MM.1S (cell line): ENCODE results near the gene NUP160.

ENCODE experiments used
- DNase-seq: peaks from one replicate; pipeline ENCODE4 v3.0.0-alpha.2; 2015
- H2AFZ ChIP-seq: fragments of 300-600 bp; sonication (generic); 2 replicates; pipeline ENCODE4 v1.6.0; 2016; ENCODE audit warnings: antibody characterized with exemption, low read length
- H3F3A ChIP-seq: fragments of 300-600 bp; sonication (generic); 2 replicates; pipeline ENCODE4 v1.6.1; 2016; ENCODE audit warnings: mild to moderate bottlenecking, antibody characterized with exemption, low read length, moderate library complexity, mixed read lengths; ENCODE audit not compliant: insufficient read depth
- H3K27ac ChIP-seq: fragments of 300-600 bp; sonication (generic); 2 replicates; pipeline ENCODE4 v1.5.1; 2016; ENCODE audit warnings: mild to moderate bottlenecking, low read length
- H3K27me3 ChIP-seq: fragments of 300-600 bp; sonication (generic); replicated peaks from 2 replicates; pipeline ENCODE4 v1.6.0; 2016; ENCODE audit warnings: low read length; ENCODE audit not compliant: insufficient read depth
- H3K36me3 ChIP-seq: fragments of 300-600 bp; sonication (generic); replicated peaks from 2 replicates; pipeline ENCODE4 v1.6.1; 2016; ENCODE audit warnings: mild to moderate bottlenecking, low read length, mixed read lengths; ENCODE audit not compliant: insufficient read depth
- H3K4me1 ChIP-seq: fragments of 300-600 bp; sonication (generic); 2 replicates; pipeline ENCODE4 v1.6.1; 2016; ENCODE audit warnings: low read length, mixed read lengths
- H3K4me2 ChIP-seq: fragments of 300-600 bp; sonication (generic); 2 replicates; pipeline ENCODE4 v1.6.0; 2016; ENCODE audit warnings: low read depth, low read length
- H3K4me3 ChIP-seq: fragments of 300-600 bp; sonication (generic); 2 replicates; pipeline ENCODE4 v1.5.1; 2016; ENCODE audit warnings: low read length, mixed read lengths
- H3K79me2 ChIP-seq: fragments of 300-600 bp; sonication (generic); 2 replicates; pipeline ENCODE4 v1.6.1; 2016; ENCODE audit warnings: mixed run types, low read length, mixed read lengths
- H3K9ac ChIP-seq: fragments of 300-600 bp; sonication (generic); 2 replicates; pipeline ENCODE4 v1.6.1; 2016; ENCODE audit warnings: low read length, mixed read lengths
- H3K9me2 ChIP-seq: fragments of 300-600 bp; sonication (generic); replicated peaks from 2 replicates; pipeline ENCODE4 v1.6.1; 2016; ENCODE audit warnings: mild to moderate bottlenecking, low read length, mixed read lengths; ENCODE audit not compliant: insufficient read depth
- H3K9me3 ChIP-seq: fragments of 300-600 bp; sonication (generic); replicated peaks from 2 replicates; pipeline ENCODE4 v1.6.1; 2016; ENCODE audit warnings: mild to moderate bottlenecking, low read length, mixed read lengths; ENCODE audit not compliant: insufficient read depth
- H4K20me1 ChIP-seq: fragments of 300-600 bp; sonication (generic); 2 replicates; pipeline ENCODE4 v1.6.1; 2016; ENCODE audit warnings: mild to moderate bottlenecking, low read length, moderate library complexity, mixed read lengths; ENCODE audit not compliant: insufficient read depth
- EZH2 ChIP-seq: fragments of 300-600 bp; sonication (generic); optimal IDR thresholded peaks from 2 replicates; pipeline ENCODE3; 2017; ENCODE audit warnings: low read depth, mild to moderate bottlenecking, antibody characterized with exemption, low read length, mixed read lengths
- EZH2phosphoT487 ChIP-seq: fragments of 300-600 bp; sonication (generic); IDR thresholded peaks from 2 replicates; pipeline ENCODE4 v1.6.1; 2018; ENCODE audit warnings: antibody characterized with exemption, low read length
- TF ChIP-seq, protein P1 (sequence below): fragments of 300-600 bp; sonication (generic); IDR thresholded peaks from 2 replicates; pipeline ENCODE4 v1.5.1; 2016; ENCODE audit warnings: antibody characterized with exemption, low read length, mixed read lengths

The NUP160 gene

DNA sequence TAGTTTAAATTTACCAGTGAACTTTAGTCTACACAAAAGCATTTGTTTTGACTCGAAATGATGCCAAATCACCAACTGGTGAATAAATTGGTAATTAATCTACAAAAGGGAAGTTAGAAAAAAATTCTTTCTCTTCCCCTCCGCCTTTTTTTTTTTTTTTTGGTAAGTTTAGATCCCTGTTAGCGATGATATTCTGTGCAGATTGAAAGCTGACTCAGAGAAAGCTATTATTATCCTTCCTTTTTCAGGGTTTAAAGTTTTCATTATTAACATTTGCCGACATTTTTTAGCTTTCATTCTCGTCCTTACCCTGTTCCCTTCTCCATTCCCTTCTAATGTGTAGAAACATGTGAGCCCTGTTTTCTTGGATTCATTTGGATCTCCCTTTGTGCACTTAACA lies 16.8 kb upstream of the NUP160 start:
- Histone ChIP-seq H3K9me2 (no peaks in the 10 kb centered on the region), H3K9me3 (no peaks in the 10 kb centered on the region), H3K9ac (no peak overlapping the region), H3K27ac (no peak overlapping the region), H3K79me2 (no peaks in the 10 kb centered on the region), H3K4me3 (peak overlapping the region; percentile 41; the same call in 1 of the 2 replicates), H3K27me3 (peaks cover 15% of the 10 kb centered on the region; the same call in 1 of the 2 replicates), H3K4me1 (peaks cover 10% of the 10 kb centered on the region; the same call in 1 of the 2 replicates), H2AFZ (no peak overlapping the region), H3F3A (peaks cover 6% of the 10 kb centered on the region), H3K4me2 (peak overlapping the region; percentile 45), H4K20me1 (no peaks in the 10 kb centered on the region), H3K36me3 (no peaks in the 10 kb centered on the region)
- no peak for DNase-seq
- no peak for TF ChIP-seq EZH2phosphoT487
- TF ChIP-seq, protein P1, sequence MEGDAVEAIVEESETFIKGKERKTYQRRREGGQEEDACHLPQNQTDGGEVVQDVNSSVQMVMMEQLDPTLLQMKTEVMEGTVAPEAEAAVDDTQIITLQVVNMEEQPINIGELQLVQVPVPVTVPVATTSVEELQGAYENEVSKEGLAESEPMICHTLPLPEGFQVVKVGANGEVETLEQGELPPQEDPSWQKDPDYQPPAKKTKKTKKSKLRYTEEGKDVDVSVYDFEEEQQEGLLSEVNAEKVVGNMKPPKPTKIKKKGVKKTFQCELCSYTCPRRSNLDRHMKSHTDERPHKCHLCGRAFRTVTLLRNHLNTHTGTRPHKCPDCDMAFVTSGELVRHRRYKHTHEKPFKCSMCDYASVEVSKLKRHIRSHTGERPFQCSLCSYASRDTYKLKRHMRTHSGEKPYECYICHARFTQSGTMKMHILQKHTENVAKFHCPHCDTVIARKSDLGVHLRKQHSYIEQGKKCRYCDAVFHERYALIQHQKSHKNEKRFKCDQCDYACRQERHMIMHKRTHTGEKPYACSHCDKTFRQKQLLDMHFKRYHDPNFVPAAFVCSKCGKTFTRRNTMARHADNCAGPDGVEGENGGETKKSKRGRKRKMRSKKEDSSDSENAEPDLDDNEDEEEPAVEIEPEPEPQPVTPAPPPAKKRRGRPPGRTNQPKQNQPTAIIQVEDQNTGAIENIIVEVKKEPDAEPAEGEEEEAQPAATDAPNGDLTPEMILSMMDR, result no peak
- no peak for TF ChIP-seq EZH2

DNA sequence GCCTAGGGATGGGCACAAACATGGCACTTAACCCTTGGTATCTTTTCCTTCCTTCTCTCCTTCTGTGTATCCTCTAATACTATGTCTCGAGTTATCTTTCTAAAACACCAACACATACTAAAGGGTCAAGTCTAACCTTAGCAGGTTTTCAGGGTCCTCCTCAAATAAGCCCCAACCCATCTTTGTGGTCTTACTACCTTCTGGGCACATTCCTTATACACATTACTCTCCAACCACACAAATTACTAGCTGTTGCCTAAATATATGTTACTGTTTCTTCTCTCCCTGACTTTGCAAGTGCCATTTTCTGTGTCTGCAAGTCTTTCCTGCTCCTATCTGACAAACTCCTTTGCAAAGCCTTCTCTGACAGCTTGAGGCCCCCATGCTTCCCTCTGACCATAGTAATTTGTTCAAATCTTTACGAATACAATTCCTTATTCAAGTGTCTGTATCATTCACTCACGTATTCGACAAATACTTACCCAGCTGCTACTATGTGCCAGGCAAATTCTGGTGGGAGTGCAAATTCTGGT lies 15.8 kb upstream of the NUP160 start:
- Histone ChIP-seq H4K20me1 (no peaks in the 10 kb centered on the region), H3K9me3 (no peaks in the 10 kb centered on the region), H3K27ac (no peak overlapping the region), H3K4me3 (no peak overlapping the region), H3K9ac (no peak overlapping the region), H3K4me1 (peaks cover 10% of the 10 kb centered on the region; the same call in 1 of the 2 replicates), H3F3A (peaks cover 6% of the 10 kb centered on the region), H3K36me3 (no peaks in the 10 kb centered on the region), H3K9me2 (no peaks in the 10 kb centered on the region), H3K79me2 (no peaks in the 10 kb centered on the region), H3K4me2 (no peak overlapping the region), H2AFZ (no peak overlapping the region), H3K27me3 (peaks cover 15% of the 10 kb centered on the region; the same call in 1 of the 2 replicates)
- TF ChIP-seq, protein P1, result no peak
- TF ChIP-seq EZH2, result no peak
- no peak for TF ChIP-seq EZH2phosphoT487
- no peak for DNase-seq

DNA sequence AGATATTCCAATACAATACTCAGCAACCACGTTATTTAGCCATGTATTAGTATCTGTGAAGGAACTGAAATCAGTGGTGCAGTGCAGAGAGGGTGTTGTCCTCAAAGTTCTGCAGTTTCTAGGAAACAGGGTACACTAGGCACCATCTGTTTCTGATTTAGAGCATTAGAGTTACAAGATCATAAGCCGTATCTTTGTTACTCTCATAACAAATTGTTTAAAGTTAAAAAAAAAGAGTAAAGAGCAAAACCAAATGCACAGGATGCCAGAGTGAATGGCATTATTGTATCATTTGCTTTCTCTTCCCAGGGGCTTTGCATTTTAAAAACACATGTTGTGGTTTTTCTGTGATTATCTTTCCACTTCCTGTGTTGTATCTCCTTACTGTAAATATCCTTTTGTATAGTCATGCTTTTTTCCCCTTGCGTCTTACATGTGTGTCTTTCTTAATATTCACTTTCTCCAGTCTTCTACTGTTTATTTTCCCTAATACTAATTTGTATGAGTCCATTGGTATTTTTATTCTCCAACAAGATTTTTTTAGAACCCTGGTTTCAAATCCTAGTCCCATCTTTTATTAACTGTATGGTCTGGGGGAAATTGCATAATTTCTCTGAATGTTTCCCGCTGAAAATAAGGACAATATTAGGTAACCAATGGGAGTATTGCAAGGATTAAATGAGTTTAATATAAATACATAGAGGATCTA lies 15.2 kb upstream of the NUP160 start:
- no peak overlapping the region for H3K27ac ChIP-seq
- H3K4me1 ChIP-seq, result peaks cover 10% of the 10 kb centered on the region; the same call in 1 of the 2 replicates
- no peaks in the 10 kb centered on the region for H3K9me2 ChIP-seq
- no peaks in the 10 kb centered on the region for H4K20me1 ChIP-seq
- no peak overlapping the region for H2AFZ ChIP-seq
- no peak overlapping the region for H3K4me3 ChIP-seq
- peak; percentile 50 for DNase-seq
- H3K9ac ChIP-seq, result no peak overlapping the region
- no peaks in the 10 kb centered on the region for H3K9me3 ChIP-seq
- no peaks in the 10 kb centered on the region for H3K36me3 ChIP-seq
- H3K27me3 ChIP-seq, result peaks cover 15% of the 10 kb centered on the region; the same call in 1 of the 2 replicates
- peak overlapping the region; percentile 8; the same call in 1 of the 2 replicates for H3K4me2 ChIP-seq
- no peak for TF ChIP-seq EZH2phosphoT487
- TF ChIP-seq, protein P1, result no peak
- no peak for TF ChIP-seq EZH2
- peaks cover 6% of the 10 kb centered on the region for H3F3A ChIP-seq
- H3K79me2 ChIP-seq, result no peaks in the 10 kb centered on the region
